OCI-LY3 (cell line): ENCODE measurements around the gene TMEM63A.

Experiments used
- H2AFZ ChIP-seq: fragments of 200-600, 300-600 bp; shearing (Covaris generic); 2 replicates; pipeline ENCODE4 v1.6.0; 2014; ENCODE audit warnings: antibody characterized with exemption, low read depth, low read length
- H3K27ac ChIP-seq: fragments of 200-600, 300-600 bp; sonication (generic); 2 replicates; pipeline ENCODE4 v1.5.1; 2014; ENCODE audit warnings: mild to moderate bottlenecking, low read length, moderate library complexity, mixed read lengths
- H3K27me3 ChIP-seq: fragments of 200-600, 300-600 bp; sonication (generic); 2 replicates; pipeline ENCODE4 v1.6.1; 2014; ENCODE audit warnings: low read depth, low read length, mixed read lengths
- H3K36me3 ChIP-seq: fragments of 200-600, 300-600 bp; sonication (generic); replicated peaks from 2 replicates; pipeline ENCODE3; 2014; ENCODE audit warnings: low read depth, low read length, mixed read lengths
- H3K4me1 ChIP-seq: fragments of 300-600, 200-600 bp; sonication (generic); 2 replicates; pipeline ENCODE4 v1.6.1; 2014; ENCODE audit warnings: low read length, mixed read lengths
- H3K4me2 ChIP-seq: fragments of 200-600, 300-600 bp; sonication (generic); 2 replicates; pipeline ENCODE4 v1.6.1; 2014; ENCODE audit warnings: low read length, mixed read lengths
- H3K4me3 ChIP-seq: fragments of 300-600, 200-600 bp; sonication (generic); 2 replicates; pipeline ENCODE4 v1.5.1; 2014; ENCODE audit warnings: antibody characterized with exemption, mild to moderate bottlenecking, low read length, moderate library complexity
- H3K79me2 ChIP-seq: fragments of 300-600, 200-600 bp; shearing (Covaris generic); 2 replicates; pipeline ENCODE4 v1.6.1; 2014; ENCODE audit warnings: mild to moderate bottlenecking, low read length, mixed read lengths
- H3K9ac ChIP-seq: fragments of 300-600, 200-600 bp; shearing (Covaris generic); 2 replicates; pipeline ENCODE4 v1.6.0; 2014; ENCODE audit warnings: mild to moderate bottlenecking, low read length, moderate library complexity
- H3K9me3 ChIP-seq: fragments of 200-600, 300-600 bp; shearing (Covaris generic); 2 replicates; pipeline ENCODE4 v1.6.1; 2014; ENCODE audit warnings: low read length, mixed read lengths; ENCODE audit not compliant: insufficient read depth
- H4K20me1 ChIP-seq: fragments of 200-600, 300-600 bp; sonication (generic); 2 replicates; pipeline ENCODE4 v1.6.1; 2016; ENCODE audit warnings: low read length, mixed read lengths; ENCODE audit not compliant: insufficient read depth
- EZH2phosphoT487 ChIP-seq: fragments of 200-600 bp; shearing (Covaris generic); IDR thresholded peaks from 2 replicates; pipeline ENCODE4 v1.6.1; 2018; ENCODE audit warnings: antibody characterized with exemption, mixed run types, low read depth
- TF ChIP-seq, protein P1 (sequence below): fragments of 200-600, 300-600 bp; sonication (generic); IDR thresholded peaks from 2 replicates; pipeline ENCODE4 v1.5.1; 2014; ENCODE audit warnings: antibody characterized with exemption, low read length, low read depth

TMEM63A gene

DNA sequence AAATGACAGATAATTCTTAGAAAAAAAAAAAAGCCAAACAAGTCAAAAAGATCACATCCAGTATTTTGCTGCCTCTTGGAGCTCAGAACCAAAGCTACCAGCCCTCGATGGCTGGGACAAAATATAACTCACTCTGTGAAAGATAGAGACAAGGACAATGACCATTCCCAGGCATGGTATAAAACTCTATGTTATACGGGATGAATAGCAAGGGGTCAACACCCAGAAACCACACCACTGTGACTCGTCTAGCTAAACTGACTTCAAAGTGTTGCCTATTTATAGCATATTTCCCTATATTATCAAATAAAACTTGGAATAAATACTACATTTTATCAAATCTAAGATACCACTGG lies 10.1 kb downstream of the TMEM63A start:
- H2AFZ ChIP-seq: no peak overlapping the region
- no peak overlapping the region for H3K4me3 ChIP-seq
- no peaks in the 10 kb centered on the region for H3K79me2 ChIP-seq
- H3K9me3 ChIP-seq: no peaks in the 10 kb centered on the region
- H3K36me3 ChIP-seq: peaks cover 26% of the 10 kb centered on the region
- TF ChIP-seq, protein P1, sequence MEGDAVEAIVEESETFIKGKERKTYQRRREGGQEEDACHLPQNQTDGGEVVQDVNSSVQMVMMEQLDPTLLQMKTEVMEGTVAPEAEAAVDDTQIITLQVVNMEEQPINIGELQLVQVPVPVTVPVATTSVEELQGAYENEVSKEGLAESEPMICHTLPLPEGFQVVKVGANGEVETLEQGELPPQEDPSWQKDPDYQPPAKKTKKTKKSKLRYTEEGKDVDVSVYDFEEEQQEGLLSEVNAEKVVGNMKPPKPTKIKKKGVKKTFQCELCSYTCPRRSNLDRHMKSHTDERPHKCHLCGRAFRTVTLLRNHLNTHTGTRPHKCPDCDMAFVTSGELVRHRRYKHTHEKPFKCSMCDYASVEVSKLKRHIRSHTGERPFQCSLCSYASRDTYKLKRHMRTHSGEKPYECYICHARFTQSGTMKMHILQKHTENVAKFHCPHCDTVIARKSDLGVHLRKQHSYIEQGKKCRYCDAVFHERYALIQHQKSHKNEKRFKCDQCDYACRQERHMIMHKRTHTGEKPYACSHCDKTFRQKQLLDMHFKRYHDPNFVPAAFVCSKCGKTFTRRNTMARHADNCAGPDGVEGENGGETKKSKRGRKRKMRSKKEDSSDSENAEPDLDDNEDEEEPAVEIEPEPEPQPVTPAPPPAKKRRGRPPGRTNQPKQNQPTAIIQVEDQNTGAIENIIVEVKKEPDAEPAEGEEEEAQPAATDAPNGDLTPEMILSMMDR: no peak
- no peak for TF ChIP-seq EZH2phosphoT487
- no peaks in the 10 kb centered on the region for H3K4me1 ChIP-seq
- no peak overlapping the region for H3K4me2 ChIP-seq
- no peak overlapping the region for H3K27ac ChIP-seq
- H4K20me1 ChIP-seq: no peaks in the 10 kb centered on the region
- no peak overlapping the region for H3K9ac ChIP-seq
- no peaks in the 10 kb centered on the region for H3K27me3 ChIP-seq

DNA sequence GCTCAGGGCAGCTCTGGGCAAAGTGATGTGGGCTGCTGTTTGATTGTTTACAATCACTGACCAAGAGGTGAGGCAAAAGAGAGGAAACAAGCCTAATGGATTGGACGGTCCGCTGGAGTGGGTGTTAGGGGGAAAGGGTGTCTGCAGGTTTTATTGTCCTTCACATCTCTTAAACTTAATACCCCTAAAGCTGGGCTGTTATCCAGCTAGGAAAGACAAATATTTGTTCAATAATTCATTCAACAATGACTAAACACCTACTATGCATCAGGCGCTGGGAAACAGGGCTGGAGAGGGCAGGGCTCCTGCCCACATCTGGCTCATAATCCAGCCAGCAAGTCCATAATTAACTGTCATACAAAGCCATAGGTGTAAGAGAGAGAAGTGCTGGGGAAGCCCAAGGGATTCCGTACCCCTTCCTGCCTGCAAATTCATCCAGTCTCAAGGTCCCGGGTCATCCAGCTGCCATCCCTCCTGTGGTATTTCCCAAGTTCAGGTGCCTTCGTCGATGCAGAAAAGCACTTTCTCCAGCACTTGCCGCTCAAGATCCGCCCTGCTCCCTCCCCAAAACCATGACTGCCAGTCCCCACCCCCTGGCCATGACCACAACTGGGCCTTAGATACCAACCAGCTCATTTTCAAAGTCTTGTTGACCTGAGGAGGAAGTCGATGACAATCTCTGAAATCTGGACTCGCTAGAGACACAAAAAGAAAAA lies 10.7 kb downstream of the TMEM63A start:
- TF ChIP-seq EZH2phosphoT487: no peak
- TF ChIP-seq, protein P1: no peak
- Histone ChIP-seq H4K20me1 (no peaks in the 10 kb centered on the region), H2AFZ (no peak overlapping the region), H3K79me2 (no peaks in the 10 kb centered on the region), H3K4me3 (no peak overlapping the region), H3K4me2 (no peak overlapping the region), H3K27me3 (no peaks in the 10 kb centered on the region), H3K27ac (no peak overlapping the region), H3K4me1 (peaks cover under 1% of the 10 kb centered on the region; the same call in 1 of the 2 replicates), H3K9ac (no peak overlapping the region), H3K36me3 (peaks cover 24% of the 10 kb centered on the region), H3K9me3 (no peaks in the 10 kb centered on the region)

DNA sequence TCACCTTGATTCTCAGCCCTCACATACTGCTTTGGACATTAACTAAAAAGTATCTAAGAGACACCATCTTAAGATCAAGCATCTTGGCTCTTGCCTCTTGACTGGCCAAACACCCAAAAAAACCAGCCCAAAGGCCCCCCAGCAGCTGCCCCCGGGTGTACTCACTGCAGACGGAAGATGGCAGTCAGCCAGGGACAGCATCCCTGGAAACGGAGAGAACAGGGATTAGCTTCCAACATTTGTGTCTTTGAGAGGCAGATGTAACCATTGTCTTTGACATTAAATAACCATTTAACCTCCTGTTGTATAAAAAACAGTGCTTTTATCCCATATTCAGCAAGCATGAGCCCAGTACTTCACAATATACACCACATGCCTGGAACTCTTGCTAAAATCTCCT lies 11.3 kb downstream of the TMEM63A start:
- no peaks in the 10 kb centered on the region for H3K79me2 ChIP-seq
- no peak overlapping the region for H3K9ac ChIP-seq
- peaks cover 7% of the 10 kb centered on the region for H3K4me1 ChIP-seq
- H2AFZ ChIP-seq: no peak overlapping the region
- peaks cover 25% of the 10 kb centered on the region for H3K36me3 ChIP-seq
- H3K4me3 ChIP-seq: no peak overlapping the region
- no peaks in the 10 kb centered on the region for H3K27me3 ChIP-seq
- no peak overlapping the region for H3K27ac ChIP-seq
- H4K20me1 ChIP-seq: no peaks in the 10 kb centered on the region
- H3K4me2 ChIP-seq: no peak overlapping the region
- no peak for TF ChIP-seq EZH2phosphoT487
- TF ChIP-seq, protein P1: no peak
- H3K9me3 ChIP-seq: no peaks in the 10 kb centered on the region

DNA sequence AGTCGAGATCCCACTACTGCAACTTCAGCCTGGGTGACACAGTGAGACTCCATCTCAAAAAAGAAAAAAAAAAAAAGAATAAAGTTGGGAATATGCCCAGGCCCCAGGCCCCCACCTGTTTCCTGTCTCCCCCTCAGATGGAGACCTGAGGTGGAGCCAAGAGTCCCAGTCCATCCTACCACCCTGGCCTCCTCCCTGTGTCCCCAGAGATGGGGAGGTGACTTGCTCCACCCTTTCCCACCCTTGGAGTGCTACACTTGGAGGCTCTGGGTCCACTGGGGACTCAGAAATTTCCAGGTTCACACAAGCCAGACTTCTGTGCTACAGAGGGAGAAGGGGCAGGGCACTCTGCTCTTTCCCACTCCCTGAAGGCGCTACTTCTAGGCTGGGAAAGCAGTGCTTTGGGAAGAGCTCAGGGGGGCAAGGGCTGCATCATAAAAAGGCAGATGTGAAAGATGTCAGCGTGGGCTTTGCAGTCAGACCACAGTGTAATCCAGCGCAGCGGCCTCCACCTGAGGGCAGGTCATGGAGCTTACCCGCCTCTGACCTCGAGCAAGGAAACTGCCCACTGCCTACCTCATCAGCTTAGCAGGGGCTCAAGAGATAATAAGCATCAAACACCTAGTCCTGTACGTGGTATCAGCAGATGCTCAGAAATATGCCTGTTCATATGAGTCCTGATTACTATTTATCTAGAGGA lies 13.4 kb downstream of the TMEM63A start:
- H3K4me3 ChIP-seq: no peak overlapping the region
- H2AFZ ChIP-seq: no peak overlapping the region
- H3K36me3 ChIP-seq: peaks cover 37% of the 10 kb centered on the region
- no peaks in the 10 kb centered on the region for H3K79me2 ChIP-seq
- TF ChIP-seq, protein P1: no peak
- TF ChIP-seq EZH2phosphoT487: no peak
- no peaks in the 10 kb centered on the region for H3K27me3 ChIP-seq
- no peaks in the 10 kb centered on the region for H3K9me3 ChIP-seq
- peaks cover 9% of the 10 kb centered on the region for H3K4me1 ChIP-seq
- H3K4me2 ChIP-seq: no peak overlapping the region
- no peaks in the 10 kb centered on the region for H4K20me1 ChIP-seq
- no peak overlapping the region for H3K9ac ChIP-seq
- no peak overlapping the region for H3K27ac ChIP-seq
